SU-DHL-6 (cell line): ENCODE data around the gene TMEM258.

Source experiments
- EZH2phosphoT487 ChIP-seq: fragments of 200-600 bp; sonication (generic), shearing (Covaris generic); conservative IDR thresholded peaks from 2 replicates; pipeline ENCODE4 v1.6.1; 2018; ENCODE audit warnings: mild to moderate bottlenecking, antibody characterized with exemption, low read length, moderate library complexity, mixed read lengths
- TF ChIP-seq, protein P1 (sequence below): fragments of 200-600 bp; sonication (generic); IDR thresholded peaks from one replicate; pipeline ENCODE4 v1.5.1; 2017; ENCODE audit warnings: antibody characterized with exemption, mild to moderate bottlenecking, low read length, moderate library complexity; ENCODE audit not compliant: insufficient read depth, poor library complexity, severe bottlenecking

DNA sequence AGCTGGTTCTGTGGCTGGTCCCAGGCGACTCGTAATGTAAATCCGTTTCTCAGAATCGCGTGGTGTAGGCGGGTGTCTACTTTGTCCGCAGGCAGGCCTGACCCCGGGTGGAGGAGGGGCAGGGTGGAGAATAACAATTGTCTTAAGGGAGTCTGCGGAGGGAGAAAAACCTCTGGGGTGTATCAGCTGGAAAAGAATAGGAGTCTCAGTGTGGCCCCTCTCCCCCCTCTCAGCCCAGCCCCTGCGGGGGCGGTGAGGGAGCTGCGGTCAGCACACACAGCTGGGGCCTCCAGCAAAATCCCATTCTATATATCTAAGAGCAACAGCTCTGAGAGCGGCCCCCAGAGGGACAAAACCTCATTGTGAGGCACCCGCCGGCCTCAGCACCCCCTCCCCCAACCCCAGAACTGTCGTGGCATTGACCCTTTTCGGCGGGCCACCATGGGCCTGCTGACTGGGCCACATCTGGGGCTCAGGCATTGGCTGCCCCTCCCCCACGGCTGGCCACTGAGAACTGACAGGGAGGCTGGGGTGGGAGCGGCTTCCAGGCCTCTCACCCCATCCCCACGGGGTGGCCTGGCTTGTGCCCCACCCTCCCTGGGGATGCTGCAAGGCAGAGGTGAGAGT, 42.7 kb downstream of the TMEM258 start:
- TF ChIP-seq, protein P1, sequence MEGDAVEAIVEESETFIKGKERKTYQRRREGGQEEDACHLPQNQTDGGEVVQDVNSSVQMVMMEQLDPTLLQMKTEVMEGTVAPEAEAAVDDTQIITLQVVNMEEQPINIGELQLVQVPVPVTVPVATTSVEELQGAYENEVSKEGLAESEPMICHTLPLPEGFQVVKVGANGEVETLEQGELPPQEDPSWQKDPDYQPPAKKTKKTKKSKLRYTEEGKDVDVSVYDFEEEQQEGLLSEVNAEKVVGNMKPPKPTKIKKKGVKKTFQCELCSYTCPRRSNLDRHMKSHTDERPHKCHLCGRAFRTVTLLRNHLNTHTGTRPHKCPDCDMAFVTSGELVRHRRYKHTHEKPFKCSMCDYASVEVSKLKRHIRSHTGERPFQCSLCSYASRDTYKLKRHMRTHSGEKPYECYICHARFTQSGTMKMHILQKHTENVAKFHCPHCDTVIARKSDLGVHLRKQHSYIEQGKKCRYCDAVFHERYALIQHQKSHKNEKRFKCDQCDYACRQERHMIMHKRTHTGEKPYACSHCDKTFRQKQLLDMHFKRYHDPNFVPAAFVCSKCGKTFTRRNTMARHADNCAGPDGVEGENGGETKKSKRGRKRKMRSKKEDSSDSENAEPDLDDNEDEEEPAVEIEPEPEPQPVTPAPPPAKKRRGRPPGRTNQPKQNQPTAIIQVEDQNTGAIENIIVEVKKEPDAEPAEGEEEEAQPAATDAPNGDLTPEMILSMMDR, result no peak
- no peak for TF ChIP-seq EZH2phosphoT487
